Measurements from ENCODE around the gene FIGN.

Gene FIGN

DNA sequence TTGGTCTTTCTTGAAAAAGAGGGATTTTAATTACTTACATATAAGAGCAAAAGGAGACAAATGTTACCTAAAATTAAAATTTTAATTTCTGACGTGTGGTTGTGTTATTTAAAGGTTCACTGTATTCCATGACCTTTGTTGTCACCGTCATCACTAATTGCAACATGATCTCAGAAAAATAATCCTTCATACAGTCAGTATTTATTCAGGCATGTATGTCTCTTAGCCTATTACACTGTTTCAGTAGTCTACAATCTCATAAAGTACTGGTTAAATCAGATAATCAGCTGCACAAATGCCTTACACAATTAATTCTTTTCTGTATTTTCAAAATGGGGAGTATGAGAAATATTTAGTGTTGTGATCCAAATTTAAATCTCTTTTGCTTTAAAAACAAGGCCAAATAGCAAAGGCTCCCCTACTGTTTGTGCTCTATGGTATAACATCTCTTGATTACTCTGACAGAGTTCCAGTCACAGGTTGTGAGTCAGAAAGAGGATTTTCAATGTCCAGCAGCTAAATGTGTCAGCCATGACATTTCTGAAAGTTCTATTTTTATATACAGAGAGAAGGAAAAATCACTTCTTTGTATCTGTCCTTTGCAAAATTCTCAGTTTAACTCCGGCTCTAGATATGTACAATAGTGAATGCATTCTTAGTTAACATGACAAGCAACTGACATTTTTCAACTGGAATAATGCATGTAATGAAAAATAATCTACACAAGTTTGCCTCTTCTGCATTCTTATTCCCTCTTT, 184.0 kb downstream of the FIGN start:
- TF ChIP-seq, protein P1, sequence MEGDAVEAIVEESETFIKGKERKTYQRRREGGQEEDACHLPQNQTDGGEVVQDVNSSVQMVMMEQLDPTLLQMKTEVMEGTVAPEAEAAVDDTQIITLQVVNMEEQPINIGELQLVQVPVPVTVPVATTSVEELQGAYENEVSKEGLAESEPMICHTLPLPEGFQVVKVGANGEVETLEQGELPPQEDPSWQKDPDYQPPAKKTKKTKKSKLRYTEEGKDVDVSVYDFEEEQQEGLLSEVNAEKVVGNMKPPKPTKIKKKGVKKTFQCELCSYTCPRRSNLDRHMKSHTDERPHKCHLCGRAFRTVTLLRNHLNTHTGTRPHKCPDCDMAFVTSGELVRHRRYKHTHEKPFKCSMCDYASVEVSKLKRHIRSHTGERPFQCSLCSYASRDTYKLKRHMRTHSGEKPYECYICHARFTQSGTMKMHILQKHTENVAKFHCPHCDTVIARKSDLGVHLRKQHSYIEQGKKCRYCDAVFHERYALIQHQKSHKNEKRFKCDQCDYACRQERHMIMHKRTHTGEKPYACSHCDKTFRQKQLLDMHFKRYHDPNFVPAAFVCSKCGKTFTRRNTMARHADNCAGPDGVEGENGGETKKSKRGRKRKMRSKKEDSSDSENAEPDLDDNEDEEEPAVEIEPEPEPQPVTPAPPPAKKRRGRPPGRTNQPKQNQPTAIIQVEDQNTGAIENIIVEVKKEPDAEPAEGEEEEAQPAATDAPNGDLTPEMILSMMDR (IDR thresholded peaks at IDR 0.05; ENCODE audit: insufficient read depth, low read length, poor library complexity, severe bottlenecking), result no peak
- Histone ChIP-seq H3K36me3 (ENCODE audit: control insufficient read depth, insufficient read depth, low read length) (no peaks in the 10 kb centered on the region), H3K27me3 (replicated peaks; ENCODE audit: control insufficient read depth, insufficient read depth, low read length) (no peaks in the 10 kb centered on the region), H3K4me3 (replicated peaks; ENCODE audit: low read depth, low read length) (no peak overlapping the region)
- no peak for DNase-seq (ENCODE audit: extremely low read depth, insufficient read length)

DNA sequence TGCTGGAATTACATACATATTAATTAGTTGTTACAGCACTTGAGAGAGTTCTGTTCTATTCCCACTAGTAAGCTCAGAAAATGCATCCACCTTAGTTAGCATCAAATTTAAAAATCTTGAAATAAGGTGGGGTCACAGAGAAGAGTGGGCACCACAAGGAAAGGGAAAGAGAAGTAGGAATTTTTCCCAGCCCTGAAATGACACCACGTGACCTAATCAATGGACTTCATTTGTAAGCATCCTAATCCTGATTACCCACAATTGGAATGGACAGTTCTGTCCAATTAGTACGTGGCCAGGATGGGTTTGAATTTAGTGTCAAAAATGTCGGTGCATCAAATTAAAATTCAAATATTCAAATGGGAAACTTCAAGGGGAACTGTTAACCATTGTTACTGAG, 186.8 kb downstream of the FIGN start:
- Histone ChIP-seq H3K27me3 (replicated peaks; ENCODE audit: control insufficient read depth, insufficient read depth, low read length) (no peaks in the 10 kb centered on the region), H3K4me3 (replicated peaks; ENCODE audit: low read depth, low read length) (no peak overlapping the region), H3K36me3 (ENCODE audit: control insufficient read depth, insufficient read depth, low read length) (no peaks in the 10 kb centered on the region)
- no peak for DNase-seq (ENCODE audit: extremely low read depth, insufficient read length)
- TF ChIP-seq, protein P1 (IDR thresholded peaks at IDR 0.05; ENCODE audit: insufficient read depth, low read length, poor library complexity, severe bottlenecking), result no peak

Data from GM06990 (cell line).